GM12873 (cell line): ENCODE measurements around the gene RAB37.

Experiments
- TF ChIP-seq, protein P1 (sequence below): IDR thresholded peaks from 2 replicates; pipeline ENCODE4 v1.5.1; 2012; ENCODE audit warnings: low read depth, mild to moderate bottlenecking, moderate library complexity, low read length, control low read depth; ENCODE audit not compliant: insufficient read depth; ENCODE audit errors: missing control alignments

The RAB37 gene

DNA sequence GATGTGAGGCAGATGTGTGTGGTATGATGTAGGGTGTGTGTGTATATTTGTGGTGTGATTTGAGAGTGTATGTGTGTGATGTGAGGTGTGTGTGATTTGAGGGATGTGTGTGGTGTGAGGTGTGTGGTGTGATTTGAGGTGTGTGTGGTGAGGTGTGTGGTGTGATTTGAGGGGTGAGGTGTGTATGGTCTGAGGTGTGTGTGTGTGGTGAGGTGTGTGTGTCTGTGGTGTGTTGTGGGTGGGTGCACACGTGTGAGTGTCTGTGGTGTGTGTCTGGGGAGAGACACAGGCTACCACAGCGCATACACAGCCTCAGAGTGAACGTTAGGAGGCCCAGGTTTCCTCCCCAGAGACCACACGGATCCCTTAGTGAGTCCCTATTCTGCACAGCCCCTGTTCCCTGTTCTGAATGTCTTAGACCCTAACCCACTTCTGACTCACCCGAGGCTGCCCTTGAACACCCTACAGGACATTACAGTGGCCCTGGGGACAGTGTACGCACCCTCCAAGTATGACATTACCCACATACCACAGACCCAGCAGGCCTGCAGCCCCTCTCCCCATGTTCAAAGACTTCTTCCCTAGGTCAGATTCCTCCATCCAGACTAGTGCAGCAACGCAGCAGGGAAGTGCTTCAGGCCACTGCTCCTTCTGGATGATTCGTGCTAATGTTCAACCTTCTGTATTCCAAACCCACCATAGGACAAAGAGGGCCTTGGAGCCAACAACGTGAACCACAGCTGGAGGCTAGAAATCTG lies 3.5 kb upstream of the RAB37 start:
- TF ChIP-seq, protein P1, sequence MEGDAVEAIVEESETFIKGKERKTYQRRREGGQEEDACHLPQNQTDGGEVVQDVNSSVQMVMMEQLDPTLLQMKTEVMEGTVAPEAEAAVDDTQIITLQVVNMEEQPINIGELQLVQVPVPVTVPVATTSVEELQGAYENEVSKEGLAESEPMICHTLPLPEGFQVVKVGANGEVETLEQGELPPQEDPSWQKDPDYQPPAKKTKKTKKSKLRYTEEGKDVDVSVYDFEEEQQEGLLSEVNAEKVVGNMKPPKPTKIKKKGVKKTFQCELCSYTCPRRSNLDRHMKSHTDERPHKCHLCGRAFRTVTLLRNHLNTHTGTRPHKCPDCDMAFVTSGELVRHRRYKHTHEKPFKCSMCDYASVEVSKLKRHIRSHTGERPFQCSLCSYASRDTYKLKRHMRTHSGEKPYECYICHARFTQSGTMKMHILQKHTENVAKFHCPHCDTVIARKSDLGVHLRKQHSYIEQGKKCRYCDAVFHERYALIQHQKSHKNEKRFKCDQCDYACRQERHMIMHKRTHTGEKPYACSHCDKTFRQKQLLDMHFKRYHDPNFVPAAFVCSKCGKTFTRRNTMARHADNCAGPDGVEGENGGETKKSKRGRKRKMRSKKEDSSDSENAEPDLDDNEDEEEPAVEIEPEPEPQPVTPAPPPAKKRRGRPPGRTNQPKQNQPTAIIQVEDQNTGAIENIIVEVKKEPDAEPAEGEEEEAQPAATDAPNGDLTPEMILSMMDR, result no peak

DNA sequence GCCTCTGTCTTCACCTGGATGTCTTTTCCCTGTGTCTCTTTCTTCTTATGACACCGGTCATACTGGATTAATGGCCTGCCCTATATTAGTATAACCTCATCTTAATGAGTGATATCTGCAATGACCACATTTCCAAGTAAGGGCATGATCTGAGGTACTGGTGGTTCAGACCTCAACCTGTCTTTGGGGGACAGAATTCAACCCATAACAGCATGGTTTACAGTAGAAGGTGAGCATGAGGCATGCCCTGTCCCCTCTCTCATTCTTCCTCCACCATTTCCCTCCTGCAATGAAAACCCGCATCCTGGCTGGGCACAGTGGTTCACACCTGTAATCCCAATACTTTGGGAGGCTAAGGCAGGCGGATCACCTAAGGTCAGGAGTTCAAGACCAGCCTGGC lies 2.8 kb upstream of the RAB37 start:
- TF ChIP-seq, protein P1, result no peak

DNA sequence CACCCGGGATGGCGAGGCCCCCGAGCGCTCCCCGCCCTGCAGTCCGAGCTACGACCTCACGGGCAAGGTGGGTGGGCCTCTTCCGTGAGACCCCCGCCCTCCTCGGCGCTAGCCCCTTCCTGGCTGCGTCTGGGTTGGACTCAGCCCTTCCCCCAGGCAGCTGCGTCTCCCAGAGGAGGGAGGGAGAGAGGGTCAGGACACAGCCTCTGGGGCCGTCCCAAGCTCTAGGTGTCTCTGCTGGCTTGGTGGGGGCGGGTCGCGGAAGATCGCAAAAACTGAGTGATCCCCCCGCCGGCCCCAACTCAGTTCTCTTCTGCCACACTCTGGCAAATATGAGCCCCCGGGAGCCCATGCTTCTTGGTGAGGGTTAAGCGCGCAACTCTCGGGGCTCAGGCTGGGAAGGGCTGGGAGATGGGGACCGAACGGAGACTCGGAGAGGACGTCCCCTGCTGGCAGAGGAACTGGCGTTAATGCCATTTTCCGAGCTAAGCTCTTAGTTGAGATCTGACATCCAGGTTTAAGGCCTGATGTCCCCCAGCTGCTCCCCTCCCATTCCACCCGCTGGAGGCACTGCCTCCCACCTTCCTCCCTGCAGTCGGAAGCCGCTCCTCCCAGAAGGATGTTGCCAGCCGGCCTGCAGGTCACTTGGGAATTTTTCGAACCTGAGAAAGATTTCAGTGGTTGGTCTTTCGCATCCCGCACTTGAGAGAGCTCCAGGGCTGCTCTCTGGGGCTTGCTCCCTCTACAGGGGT lies 419 bp downstream of the RAB37 start:
- TF ChIP-seq, protein P1, result peak; percentile 79

- TF ChIP-seq, protein P1, result no peak
Measured at GRCh38 chr17:74738051-74738996, 1.3 kb downstream of the RAB37 start.

- TF ChIP-seq, protein P1, result no peak
Measured at GRCh38 chr17:74739227-74739831, 2.3 kb downstream of the RAB37 start.

- TF ChIP-seq, protein P1, result no peak
Measured at GRCh38 chr17:74740173-74740572, 3.1 kb downstream of the RAB37 start.
